ENCODE data around the gene ADAMTS20.
"Not testable (repeated sequence)": the region's sequence is repeated elsewhere in the genome, so short reads cannot be mapped to it uniquely, and the experiment has no call there.

The ADAMTS20 gene

DNA sequence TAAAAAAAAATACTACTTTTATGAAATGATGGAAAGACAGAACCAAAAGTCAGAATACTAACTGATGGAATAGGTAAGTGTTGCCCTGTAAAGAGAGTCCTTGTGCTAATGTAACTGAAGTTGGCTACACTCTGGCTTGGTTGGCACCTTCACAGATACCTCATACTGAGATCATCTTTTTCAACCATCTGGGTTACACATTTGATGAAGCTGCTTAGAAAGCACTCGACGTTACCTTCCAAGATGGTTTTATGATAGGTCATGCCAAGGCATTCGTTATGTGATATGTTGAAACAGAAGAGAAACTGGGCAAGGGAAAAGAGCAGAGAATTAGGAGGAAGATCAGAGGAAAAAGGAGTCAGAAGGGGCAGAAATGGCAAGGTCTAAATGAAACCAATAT, 203.8 kb downstream of the ADAMTS20 start:
- Histone ChIP-seq H3K9me3 (ENCODE audit: control extremely low read depth in 1 of 5, control insufficient read depth in 4 of 5, insufficient read depth in 2 of 5, low read depth in 1 of 5, low read length in 4 of 5) (peaks cover 0 to 15% (median 5%) of the 10 kb centered on the region in 5 experiments), H3K36me3 (ENCODE audit: control insufficient read depth in 4 of 4, insufficient read depth in 4 of 4, low read length in 3 of 4) (no peaks in the 10 kb centered on the region), H3K4me1 (ENCODE audit: control extremely low read depth in 1 of 4, control insufficient read depth in 4 of 4, insufficient read depth in 4 of 4, low read length in 3 of 4) (no peaks in the 10 kb centered on the region), H3K27ac (ENCODE audit: insufficient read depth in 1 of 2, low read depth in 1 of 2, low read length in 2 of 2, poor library complexity in 1 of 2, severe bottlenecking in 2 of 2) (no peak overlapping the region), H3K4me3 (ENCODE audit: control insufficient read depth in 1 of 7, extremely low read depth in 1 of 7, insufficient read depth in 4 of 7, low read depth in 2 of 7, low read length in 6 of 7) (no peak overlapping the region), H3K27me3 (replicated peaks in 2 of 5; ENCODE audit: control insufficient read depth in 4 of 5, insufficient read depth in 5 of 5, low read length in 4 of 5) (no peaks in the 10 kb centered on the region)
- POLR2A ChIA-PET, result no interaction called here
- no peak for DNase-seq
- WGBS (ENCODE audit: insufficient coverage), result 82% methylated on average over 3 of the region's 3 CpGs
- CTCF ChIA-PET, result no interaction called here

GRCh38 chr12:43347026-43347425, 205.0 kb downstream of the ADAMTS20 start:
- ChIA-PET POLR2A (no interaction called here), CTCF (no interaction called here)
- H3K36me3 ChIP-seq (ENCODE audit: control insufficient read depth in 4 of 4, insufficient read depth in 4 of 4, low read length in 3 of 4), result no peaks in the 10 kb centered on the region
- H3K4me1 ChIP-seq (ENCODE audit: control extremely low read depth in 1 of 4, control insufficient read depth in 4 of 4, insufficient read depth in 4 of 4, low read length in 3 of 4), result no peaks in the 10 kb centered on the region
- H3K9me3 ChIP-seq (ENCODE audit: control extremely low read depth in 1 of 5, control insufficient read depth in 4 of 5, insufficient read depth in 2 of 5, low read depth in 1 of 5, low read length in 4 of 5), result peaks cover 0 to 15% (median 5%) of the 10 kb centered on the region in 5 experiments
- DNase-seq, result no peak
- no peak overlapping the region for H3K4me3 ChIP-seq (ENCODE audit: control insufficient read depth in 1 of 7, extremely low read depth in 1 of 7, insufficient read depth in 4 of 7, low read depth in 2 of 7, low read length in 6 of 7)
- no peaks in the 10 kb centered on the region for H3K27me3 ChIP-seq (replicated peaks in 2 of 5; ENCODE audit: control insufficient read depth in 4 of 5, insufficient read depth in 5 of 5, low read length in 4 of 5)
- no peak overlapping the region for H3K27ac ChIP-seq (ENCODE audit: insufficient read depth in 1 of 2, low read depth in 1 of 2, low read length in 2 of 2, poor library complexity in 1 of 2, severe bottlenecking in 2 of 2)
- WGBS (ENCODE audit: insufficient coverage), result 100% methylated on average over 3 of the region's 4 CpGs

GRCh38 chr12:43345023-43345422, 207.0 kb downstream of the ADAMTS20 start:
- H3K9me3 ChIP-seq (ENCODE audit: control extremely low read depth in 1 of 5, control insufficient read depth in 4 of 5, insufficient read depth in 2 of 5, low read depth in 1 of 5, low read length in 4 of 5), result peaks cover 0 to 15% (median 5%) of the 10 kb centered on the region in 5 experiments
- no peaks in the 10 kb centered on the region for H3K4me1 ChIP-seq (ENCODE audit: control extremely low read depth in 1 of 4, control insufficient read depth in 4 of 4, insufficient read depth in 4 of 4, low read length in 3 of 4)
- WGBS (ENCODE audit: insufficient coverage), result 100% methylated on average over 1 of the region's 1 CpG
- no peak overlapping the region for H3K4me3 ChIP-seq (ENCODE audit: control insufficient read depth in 1 of 7, extremely low read depth in 1 of 7, insufficient read depth in 4 of 7, low read depth in 2 of 7, low read length in 6 of 7)
- ChIA-PET CTCF (interaction anchor here (1.1 kb wide), 1 partner anchor 863 kb away, joined by 3 read pairs; no protein-coding TSS in a partner anchor), POLR2A (no interaction called here)
- H3K27ac ChIP-seq (ENCODE audit: insufficient read depth in 1 of 2, low read depth in 1 of 2, low read length in 2 of 2, poor library complexity in 1 of 2, severe bottlenecking in 2 of 2), result no peak overlapping the region
- H3K36me3 ChIP-seq (ENCODE audit: control insufficient read depth in 4 of 4, insufficient read depth in 4 of 4, low read length in 3 of 4), result no peaks in the 10 kb centered on the region
- no peaks in the 10 kb centered on the region for H3K27me3 ChIP-seq (replicated peaks in 2 of 5; ENCODE audit: control insufficient read depth in 4 of 5, insufficient read depth in 5 of 5, low read length in 4 of 5)
- DNase-seq, result no peak

- peaks cover 0 to 15% (median 5%) of the 10 kb centered on the region in 5 experiments for H3K9me3 ChIP-seq (ENCODE audit: control extremely low read depth in 1 of 5, control insufficient read depth in 4 of 5, insufficient read depth in 2 of 5, low read depth in 1 of 5, low read length in 4 of 5)
- H3K27me3 ChIP-seq (replicated peaks in 2 of 5; ENCODE audit: control insufficient read depth in 4 of 5, insufficient read depth in 5 of 5, low read length in 4 of 5); POLR2A ChIA-PET; H3K36me3 ChIP-seq (ENCODE audit: control insufficient read depth in 4 of 4, insufficient read depth in 4 of 4, low read length in 3 of 4); H3K4me1 ChIP-seq (ENCODE audit: control extremely low read depth in 1 of 4, control insufficient read depth in 4 of 4, insufficient read depth in 4 of 4, low read length in 3 of 4); H3K4me3 ChIP-seq (ENCODE audit: control insufficient read depth in 1 of 7, extremely low read depth in 1 of 7, insufficient read depth in 4 of 7, low read depth in 2 of 7, low read length in 6 of 7); DNase-seq; H3K27ac ChIP-seq (ENCODE audit: insufficient read depth in 1 of 2, low read depth in 1 of 2, low read length in 2 of 2, poor library complexity in 1 of 2, severe bottlenecking in 2 of 2): not testable (repeated sequence)
- WGBS (ENCODE audit: insufficient coverage), result no CpG with 5 or more reads among the region's 3 CpGs
- CTCF ChIA-PET, result interaction anchor here (1.0 kb wide), 1 partner anchor 859 kb away, joined by 3 read pairs; no protein-coding TSS in a partner anchor
Observed at GRCh38 chr12:43341785-43342313, 210.2 kb downstream of the ADAMTS20 start.

DNA sequence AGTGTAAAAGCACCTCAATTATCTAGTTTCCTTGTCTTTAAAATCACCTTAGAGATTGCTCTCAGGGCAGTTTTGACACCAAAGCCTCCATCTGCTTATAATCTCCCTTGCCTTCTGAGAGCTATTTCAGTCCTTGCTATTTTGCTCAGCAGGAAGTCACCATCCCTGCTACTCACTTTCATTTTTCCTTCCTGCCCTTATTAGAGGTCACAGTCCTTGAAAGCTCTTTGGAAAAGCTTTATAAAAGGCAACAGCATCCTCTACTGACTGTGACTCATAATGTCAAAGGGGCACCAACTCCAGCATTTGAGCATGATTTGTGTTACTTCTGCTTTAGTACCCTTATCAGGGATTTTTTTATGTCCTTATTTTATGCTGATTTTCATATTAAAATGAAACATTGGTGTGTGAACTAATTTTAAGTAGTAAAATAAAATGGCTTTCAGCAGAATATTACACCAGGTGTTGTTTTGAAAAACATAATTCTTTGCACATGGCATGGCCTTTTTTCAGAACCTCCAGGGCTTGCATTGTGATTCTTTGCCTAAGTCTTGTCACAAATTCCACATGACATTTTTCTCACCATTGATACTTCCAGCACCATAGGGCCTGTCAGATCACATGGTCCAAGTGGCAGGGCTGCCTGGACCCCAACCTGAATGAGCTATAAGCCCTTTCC, 213.0 kb downstream of the ADAMTS20 start:
- H3K4me1 ChIP-seq (ENCODE audit: control extremely low read depth in 1 of 4, control insufficient read depth in 4 of 4, insufficient read depth in 4 of 4, low read length in 3 of 4), result peaks cover 0 to 8% (median 3%) of the 10 kb centered on the region in 4 experiments
- peak; percentile 37 to 76 (median 68) for DNase-seq
- CTCF ChIA-PET, result interaction anchor here (0.8 to 2.4 kb wide), 4 partner anchors 9 to 855 kb away, joined by 3 to 12 read pairs (median 4); no protein-coding TSS in a partner anchor

GRCh38 chr12:43337571-43338444, 214.2 kb downstream of the ADAMTS20 start:
- ChIA-PET POLR2A (no interaction called here), CTCF (interaction anchor here (0.8 to 2.5 kb wide), 5 partner anchors 10 to 854 kb away, joined by 3 to 12 read pairs (median 3); no protein-coding TSS in a partner anchor)
- Histone ChIP-seq H3K27me3 (replicated peaks in 2 of 5; ENCODE audit: control insufficient read depth in 4 of 5, insufficient read depth in 5 of 5, low read length in 4 of 5) (no peaks in the 10 kb centered on the region), H3K27ac (ENCODE audit: insufficient read depth in 1 of 2, low read depth in 1 of 2, low read length in 2 of 2, poor library complexity in 1 of 2, severe bottlenecking in 2 of 2) (no peak overlapping the region), H3K4me3 (ENCODE audit: control insufficient read depth in 1 of 7, extremely low read depth in 1 of 7, insufficient read depth in 4 of 7, low read depth in 2 of 7, low read length in 6 of 7) (no peak overlapping the region), H3K36me3 (ENCODE audit: control insufficient read depth in 4 of 4, insufficient read depth in 4 of 4, low read length in 3 of 4) (no peaks in the 10 kb centered on the region), H3K4me1 (ENCODE audit: control extremely low read depth in 1 of 4, control insufficient read depth in 4 of 4, insufficient read depth in 4 of 4, low read length in 3 of 4) (peaks cover 0 to 8% (median 3%) of the 10 kb centered on the region in 4 experiments), H3K9me3 (ENCODE audit: control extremely low read depth in 1 of 5, control insufficient read depth in 4 of 5, insufficient read depth in 2 of 5, low read depth in 1 of 5, low read length in 4 of 5) (no peaks in the 10 kb centered on the region)
- WGBS (ENCODE audit: insufficient coverage), result 83% methylated on average over 1 of the region's 4 CpGs
- no peak for DNase-seq

More for the DNA sequence above, 213.0 kb downstream of the ADAMTS20 start:
- no peak overlapping the region for H3K4me3 ChIP-seq (ENCODE audit: control insufficient read depth in 1 of 7, extremely low read depth in 1 of 7, insufficient read depth in 4 of 7, low read depth in 2 of 7, low read length in 6 of 7)
- H3K9me3 ChIP-seq (ENCODE audit: control extremely low read depth in 1 of 5, control insufficient read depth in 4 of 5, insufficient read depth in 2 of 5, low read depth in 1 of 5, low read length in 4 of 5), result peaks cover 0 to 3% (median 0%) of the 10 kb centered on the region in 5 experiments
- H3K27me3 ChIP-seq (replicated peaks in 2 of 5; ENCODE audit: control insufficient read depth in 4 of 5, insufficient read depth in 5 of 5, low read length in 4 of 5), result no peaks in the 10 kb centered on the region
- H3K27ac ChIP-seq (ENCODE audit: insufficient read depth in 1 of 2, low read depth in 1 of 2, low read length in 2 of 2, poor library complexity in 1 of 2, severe bottlenecking in 2 of 2), result no peak overlapping the region
- POLR2A ChIA-PET, result interaction anchor here (0.6 kb wide), 1 partner anchor 14 kb away, joined by 5 read pairs; no protein-coding TSS in a partner anchor
- H3K36me3 ChIP-seq (ENCODE audit: control insufficient read depth in 4 of 4, insufficient read depth in 4 of 4, low read length in 3 of 4), result no peaks in the 10 kb centered on the region
